ENCODE results near the gene TADA2B. TPM values are rescaled to one million over a fixed set of nuclear protein-coding genes. Genes with fewer than 3 reads are reported as not detected.

Gene TADA2B
- total RNA-seq, 1 experiment from 2014 or later = 15.2 TPM

- ChIA-PET POLR2A (ENCODE audit: low non-redundant PET) (interaction anchor here (0.6 kb wide), 1 partner anchor 806 kb away, joined by 3 read pairs; no protein-coding TSS in a partner anchor), CTCF (no interaction called here)
- no peaks in the 10 kb centered on the region for H3K9me3 ChIP-seq (ENCODE audit: low read depth, low read length, poor library complexity, severe bottlenecking)
- BruUV-seq (replicated peaks) = no TSS peak
- no peak overlapping the region for H3K4me3 ChIP-seq (ENCODE audit: low read depth, low read length, poor library complexity, severe bottlenecking)
- H3K27me3 ChIP-seq (replicated peaks; ENCODE audit: insufficient read depth, low read depth, low read length, poor library complexity) = no peaks in the 10 kb centered on the region
- intact Hi-C loops (cut with micrococcal nuclease; ENCODE audit: unreplicated experiment) = no loop called here
- DNase-seq (ENCODE audit: low spot score) = no peak
- no peaks in the 10 kb centered on the region for H3K4me1 ChIP-seq (ENCODE audit: insufficient read depth, low read length, poor library complexity, severe bottlenecking)
- no peak overlapping the region for H3K27ac ChIP-seq (ENCODE audit: low read depth, low read length, poor library complexity, severe bottlenecking)
- TF ChIP-seq CTCF (conservative IDR thresholded peaks at IDR 0.05; ENCODE audit: low read depth, low read length) (no peak), EZH2 (IDR thresholded peaks at IDR 0.05; ENCODE audit: borderline replicate concordance, low read depth, low read length, poor library complexity, severe bottlenecking) (no peak)
- H3K36me3 ChIP-seq (ENCODE audit: insufficient read depth, low read length, poor library complexity, severe bottlenecking) = peaks cover under 1% of the 10 kb centered on the region
Measured at GRCh38 chr4:7020856-7021255, 22.3 kb upstream of the TADA2B start.

GRCh38 chr4:7021355-7021754, 21.8 kb upstream of the TADA2B start:
- BruUV-seq (replicated peaks) = no TSS peak
- CTCF ChIA-PET = no interaction called here
- intact Hi-C loops (cut with micrococcal nuclease; ENCODE audit: unreplicated experiment) = no loop called here
- H3K27ac ChIP-seq (ENCODE audit: low read depth, low read length, poor library complexity, severe bottlenecking) = no peak overlapping the region
- H3K36me3 ChIP-seq (ENCODE audit: insufficient read depth, low read length, poor library complexity, severe bottlenecking) = no peaks in the 10 kb centered on the region
- no peaks in the 10 kb centered on the region for H3K27me3 ChIP-seq (replicated peaks; ENCODE audit: insufficient read depth, low read depth, low read length, poor library complexity)
- TF ChIP-seq CTCF (conservative IDR thresholded peaks at IDR 0.05; ENCODE audit: low read depth, low read length) (no peak), EZH2 (IDR thresholded peaks at IDR 0.05; ENCODE audit: borderline replicate concordance, low read depth, low read length, poor library complexity, severe bottlenecking) (no peak)
- DNase-seq (ENCODE audit: low spot score) = no peak
- H3K9me3 ChIP-seq (ENCODE audit: low read depth, low read length, poor library complexity, severe bottlenecking) = no peaks in the 10 kb centered on the region
- no peaks in the 10 kb centered on the region for H3K4me1 ChIP-seq (ENCODE audit: insufficient read depth, low read length, poor library complexity, severe bottlenecking)
- no peak overlapping the region for H3K4me3 ChIP-seq (ENCODE audit: low read depth, low read length, poor library complexity, severe bottlenecking)
- POLR2A ChIA-PET (ENCODE audit: low non-redundant PET) = no interaction called here

- no peak overlapping the region for H3K27ac ChIP-seq (ENCODE audit: low read depth, low read length, poor library complexity, severe bottlenecking)
- ChIA-PET POLR2A (ENCODE audit: low non-redundant PET) (no interaction called here), CTCF (no interaction called here)
- intact Hi-C loops (cut with micrococcal nuclease; ENCODE audit: unreplicated experiment) = no loop called here
- H3K4me1 ChIP-seq (ENCODE audit: insufficient read depth, low read length, poor library complexity, severe bottlenecking) = no peaks in the 10 kb centered on the region
- H3K27me3 ChIP-seq (replicated peaks; ENCODE audit: insufficient read depth, low read depth, low read length, poor library complexity) = no peaks in the 10 kb centered on the region
- H3K9me3 ChIP-seq (ENCODE audit: low read depth, low read length, poor library complexity, severe bottlenecking) = no peaks in the 10 kb centered on the region
- no peak overlapping the region for H3K4me3 ChIP-seq (ENCODE audit: low read depth, low read length, poor library complexity, severe bottlenecking)
- TF ChIP-seq EZH2 (IDR thresholded peaks at IDR 0.05; ENCODE audit: borderline replicate concordance, low read depth, low read length, poor library complexity, severe bottlenecking) (no peak), CTCF (conservative IDR thresholded peaks at IDR 0.05; ENCODE audit: low read depth, low read length) (no peak)
- peaks cover under 1% of the 10 kb centered on the region for H3K36me3 ChIP-seq (ENCODE audit: insufficient read depth, low read length, poor library complexity, severe bottlenecking)
- DNase-seq (ENCODE audit: low spot score) = no peak
- no TSS peak for BruUV-seq (replicated peaks)
Measured at GRCh38 chr4:7021930-7022664, 21.1 kb upstream of the TADA2B start.
